Right atrium auricular region (tissue), 2 donors: ENCODE data around the gene DPYSL5. TPM values are rescaled to one million over a fixed set of nuclear protein-coding genes. Genes with fewer than 3 reads are reported as not detected.
"Not testable (repeated sequence)": the region's sequence is repeated elsewhere in the genome, so short reads cannot be mapped to it uniquely, and the experiment has no call there.

Source experiments
- DNase-seq: peaks from one replicate; pipeline ENCODE4 v3.0.0-alpha.2; 2019; ENCODE audit warnings: low spot score
- H3K27ac ChIP-seq, 2 donors: fragments of 200-600 bp; sonication (generic); 1 replicate in 1 of 2; 2 replicates in 1 of 2; pipeline ENCODE4 v1.5.1; 2016 to 2019
- H3K27me3 ChIP-seq, 2 donors: fragments of 200-600 bp; sonication (generic); one replicate each; pipeline versions ENCODE4 v1.5.1 to v1.6.0; 2017 to 2019
- H3K36me3 ChIP-seq: fragments of 200-600 bp; sonication (generic); one replicate; pipeline ENCODE4 v1.5.1; 2016
- H3K4me1 ChIP-seq, 2 donors: fragments of 200-600 bp; sonication (generic); one replicate each; pipeline versions ENCODE4 v1.5.1 to v1.6.0; 2017 to 2019
- H3K4me3 ChIP-seq, 2 donors: fragments of 200-600 bp; sonication (generic); 1 replicate in 1 of 2; 2 replicates in 1 of 2; pipeline ENCODE4 v1.5.1; 2017 to 2019; ENCODE audit warnings: mild to moderate bottlenecking in 1 of 2, moderate library complexity in 1 of 2
- H3K9me3 ChIP-seq, 2 donors: fragments of 200-600 bp; sonication (generic); one replicate each; pipeline ENCODE4 v1.5.1; 2019
- CTCF ChIP-seq, 2 donors: fragments of 200-600 bp; sonication (generic); IDR thresholded peaks; one replicate each; pipeline ENCODE4 v1.5.1; 2019; ENCODE audit warnings: antibody characterized with exemption in 2 of 2
- total RNA-seq, 2 donors: library from RNA; depleted of rRNA; stranded (reverse); fragments of >200 nt; gene quantifications; one replicate each; pipeline ENCODE4 v1.1.0, GENCODE V29; 2016

Gene DPYSL5
- total RNA-seq, 2 donors from 2014 or later: 0.12 TPM; not detected in 1

GRCh38 chr2:26809211-26809610 is 38.7 kb upstream of the DPYSL5 start:
- no peaks in the 10 kb centered on the region for H3K27me3 ChIP-seq
- H3K36me3 ChIP-seq: no peaks in the 10 kb centered on the region
- TF ChIP-seq CTCF (IDR thresholded peaks at IDR 0.05): no peak
- no peaks in the 10 kb centered on the region for H3K9me3 ChIP-seq
- H3K27ac ChIP-seq: no peak overlapping the region
- H3K4me1 ChIP-seq: no peaks in the 10 kb centered on the region
- no peak for DNase-seq
- no peak overlapping the region for H3K4me3 ChIP-seq

- no peak overlapping the region for H3K4me3 ChIP-seq
- H3K27ac ChIP-seq: no peak overlapping the region
- no peaks in the 10 kb centered on the region for H3K36me3 ChIP-seq
- H3K9me3 ChIP-seq: no peaks in the 10 kb centered on the region
- H3K4me1 ChIP-seq: no peaks in the 10 kb centered on the region
- no peak for TF ChIP-seq CTCF (IDR thresholded peaks at IDR 0.05)
- DNase-seq: no peak
- no peaks in the 10 kb centered on the region for H3K27me3 ChIP-seq
Measured at GRCh38 chr2:26809876-26810577, 37.9 kb upstream of the DPYSL5 start.

GRCh38 chr2:26811261-26811660 is 36.7 kb upstream of the DPYSL5 start:
- TF ChIP-seq CTCF (IDR thresholded peaks at IDR 0.05): no peak

GRCh38 chr2:26811791-26812694 is 35.9 kb upstream of the DPYSL5 start:
- Histone ChIP-seq H3K36me3 (no peaks in the 10 kb centered on the region), H3K9me3 (no peaks in the 10 kb centered on the region), H3K4me1 (no peaks in the 10 kb centered on the region), H3K27me3 (no peaks in the 10 kb centered on the region), H3K4me3 (no peak overlapping the region), H3K27ac (no peak overlapping the region)
- no peak for DNase-seq
- TF ChIP-seq CTCF (IDR thresholded peaks at IDR 0.05): no peak

More at GRCh38 chr2:26811261-26811660, 36.7 kb upstream of the DPYSL5 start:
- Histone ChIP-seq H3K4me1 (no peaks in the 10 kb centered on the region), H3K9me3 (no peaks in the 10 kb centered on the region), H3K4me3 (no peak overlapping the region), H3K36me3 (no peaks in the 10 kb centered on the region), H3K27ac (no peak overlapping the region), H3K27me3 (no peaks in the 10 kb centered on the region)
- DNase-seq: no peak

- DNase-seq: no peak
- Histone ChIP-seq H3K4me1 (no peaks in the 10 kb centered on the region), H3K36me3 (no peaks in the 10 kb centered on the region), H3K4me3 (no peak overlapping the region), H3K27me3 (no peaks in the 10 kb centered on the region), H3K9me3 (no peaks in the 10 kb centered on the region), H3K27ac (no peak overlapping the region)
- TF ChIP-seq CTCF (IDR thresholded peaks at IDR 0.05): no peak
Measured at GRCh38 chr2:26812731-26813130, 35.2 kb upstream of the DPYSL5 start.

GRCh38 chr2:26814072-26814765 is 33.7 kb upstream of the DPYSL5 start:
- not testable (repeated sequence) for H3K27me3 ChIP-seq, H3K4me3 ChIP-seq, DNase-seq, H3K36me3 ChIP-seq, H3K27ac ChIP-seq, H3K9me3 ChIP-seq, H3K4me1 ChIP-seq
